Measurements from ENCODE around the gene CCDC18.

The CCDC18 gene
- long read RNA-seq, partial matches to known transcripts, result 12 of 44 reads
- long read RNA-seq, other reads (novel, unspliced or antisense), result 32 of 44 reads

DNA sequence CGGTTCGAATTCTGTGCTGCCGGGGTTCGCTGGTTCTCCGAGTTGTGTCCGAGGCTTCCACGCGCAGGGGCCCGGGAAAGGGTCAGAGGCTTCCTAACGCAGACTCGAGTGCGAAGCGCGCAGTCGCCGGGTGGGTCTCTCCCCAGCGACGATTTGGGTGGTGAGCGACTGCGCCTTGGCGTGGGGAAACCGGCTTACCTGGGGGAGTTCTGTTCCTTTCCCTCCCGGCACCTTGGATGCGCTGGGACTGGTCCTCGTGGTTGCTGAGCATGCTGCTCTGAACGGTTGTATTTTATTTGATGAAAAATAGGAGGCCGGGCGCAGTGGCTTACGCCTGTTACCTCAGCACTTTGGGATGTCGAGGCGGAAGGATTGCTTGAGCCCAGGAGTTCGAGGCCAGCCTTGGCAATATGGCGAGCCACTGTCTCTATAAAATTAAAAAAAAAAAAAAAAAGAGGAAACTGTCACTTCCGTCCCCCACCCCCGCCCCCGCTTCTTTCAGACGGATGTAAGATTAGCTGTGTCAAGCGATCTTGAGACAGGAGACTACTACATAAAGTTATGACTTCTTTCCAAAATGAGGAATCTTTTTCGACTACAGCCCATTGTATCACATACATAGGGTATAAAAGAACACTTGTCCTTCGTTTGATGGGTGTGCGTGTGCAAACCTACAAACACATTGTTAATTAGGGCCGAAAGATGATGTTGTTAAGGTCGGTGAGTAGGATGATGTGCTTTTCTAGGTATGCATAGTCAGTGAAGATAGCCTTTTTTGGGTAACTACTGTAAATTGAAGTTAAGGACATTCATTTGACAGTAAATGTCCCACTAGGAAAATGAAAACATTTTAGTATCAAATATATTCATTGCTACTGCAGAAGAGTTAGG lies at the start of gene CCDC18:
TSS of gene CCDC18 (plus strand) at position 2 of the 891 bp plus-strand sequence. CDS start 2,638 bp downstream, outside the sequence.
- Histone ChIP-seq H3K4me3 (replicated peaks; ENCODE audit: insufficient read depth, low read length) (peak within 1 kb of the TSS; percentile 88), H3K27ac (replicated peaks) (peak within 1 kb of the TSS; percentile 97), H3K27me3 (ENCODE audit: insufficient read depth, poor library complexity, severe bottlenecking) (no peaks in the 10 kb centered on the region)
- TF ChIP-seq SPI1 (IDR thresholded peaks at IDR 0.05; ENCODE audit: borderline replicate concordance, low read depth), result peak; percentile 36; the same call in 1 of the 2 replicates
- TF ChIP-seq, protein P1, sequence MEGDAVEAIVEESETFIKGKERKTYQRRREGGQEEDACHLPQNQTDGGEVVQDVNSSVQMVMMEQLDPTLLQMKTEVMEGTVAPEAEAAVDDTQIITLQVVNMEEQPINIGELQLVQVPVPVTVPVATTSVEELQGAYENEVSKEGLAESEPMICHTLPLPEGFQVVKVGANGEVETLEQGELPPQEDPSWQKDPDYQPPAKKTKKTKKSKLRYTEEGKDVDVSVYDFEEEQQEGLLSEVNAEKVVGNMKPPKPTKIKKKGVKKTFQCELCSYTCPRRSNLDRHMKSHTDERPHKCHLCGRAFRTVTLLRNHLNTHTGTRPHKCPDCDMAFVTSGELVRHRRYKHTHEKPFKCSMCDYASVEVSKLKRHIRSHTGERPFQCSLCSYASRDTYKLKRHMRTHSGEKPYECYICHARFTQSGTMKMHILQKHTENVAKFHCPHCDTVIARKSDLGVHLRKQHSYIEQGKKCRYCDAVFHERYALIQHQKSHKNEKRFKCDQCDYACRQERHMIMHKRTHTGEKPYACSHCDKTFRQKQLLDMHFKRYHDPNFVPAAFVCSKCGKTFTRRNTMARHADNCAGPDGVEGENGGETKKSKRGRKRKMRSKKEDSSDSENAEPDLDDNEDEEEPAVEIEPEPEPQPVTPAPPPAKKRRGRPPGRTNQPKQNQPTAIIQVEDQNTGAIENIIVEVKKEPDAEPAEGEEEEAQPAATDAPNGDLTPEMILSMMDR (IDR thresholded peaks at IDR 0.05; ENCODE audit: insufficient read depth, low read length), result no peak
- TF ChIP-seq, protein P2, sequence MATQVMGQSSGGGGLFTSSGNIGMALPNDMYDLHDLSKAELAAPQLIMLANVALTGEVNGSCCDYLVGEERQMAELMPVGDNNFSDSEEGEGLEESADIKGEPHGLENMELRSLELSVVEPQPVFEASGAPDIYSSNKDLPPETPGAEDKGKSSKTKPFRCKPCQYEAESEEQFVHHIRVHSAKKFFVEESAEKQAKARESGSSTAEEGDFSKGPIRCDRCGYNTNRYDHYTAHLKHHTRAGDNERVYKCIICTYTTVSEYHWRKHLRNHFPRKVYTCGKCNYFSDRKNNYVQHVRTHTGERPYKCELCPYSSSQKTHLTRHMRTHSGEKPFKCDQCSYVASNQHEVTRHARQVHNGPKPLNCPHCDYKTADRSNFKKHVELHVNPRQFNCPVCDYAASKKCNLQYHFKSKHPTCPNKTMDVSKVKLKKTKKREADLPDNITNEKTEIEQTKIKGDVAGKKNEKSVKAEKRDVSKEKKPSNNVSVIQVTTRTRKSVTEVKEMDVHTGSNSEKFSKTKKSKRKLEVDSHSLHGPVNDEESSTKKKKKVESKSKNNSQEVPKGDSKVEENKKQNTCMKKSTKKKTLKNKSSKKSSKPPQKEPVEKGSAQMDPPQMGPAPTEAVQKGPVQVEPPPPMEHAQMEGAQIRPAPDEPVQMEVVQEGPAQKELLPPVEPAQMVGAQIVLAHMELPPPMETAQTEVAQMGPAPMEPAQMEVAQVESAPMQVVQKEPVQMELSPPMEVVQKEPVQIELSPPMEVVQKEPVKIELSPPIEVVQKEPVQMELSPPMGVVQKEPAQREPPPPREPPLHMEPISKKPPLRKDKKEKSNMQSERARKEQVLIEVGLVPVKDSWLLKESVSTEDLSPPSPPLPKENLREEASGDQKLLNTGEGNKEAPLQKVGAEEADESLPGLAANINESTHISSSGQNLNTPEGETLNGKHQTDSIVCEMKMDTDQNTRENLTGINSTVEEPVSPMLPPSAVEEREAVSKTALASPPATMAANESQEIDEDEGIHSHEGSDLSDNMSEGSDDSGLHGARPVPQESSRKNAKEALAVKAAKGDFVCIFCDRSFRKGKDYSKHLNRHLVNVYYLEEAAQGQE (IDR thresholded peaks at IDR 0.05; ENCODE audit: insufficient replicate concordance, low read depth), result peak; percentile 50
- TF ChIP-seq POLR2AphosphoS5 (IDR thresholded peaks at IDR 0.05; ENCODE audit: low read depth), result peak; percentile 72
- DNase-seq (ENCODE audit: low read depth in 1 of 2, low spot score in 1 of 2), result peak in 1 of 2 experiments; percentile 64

DNA sequence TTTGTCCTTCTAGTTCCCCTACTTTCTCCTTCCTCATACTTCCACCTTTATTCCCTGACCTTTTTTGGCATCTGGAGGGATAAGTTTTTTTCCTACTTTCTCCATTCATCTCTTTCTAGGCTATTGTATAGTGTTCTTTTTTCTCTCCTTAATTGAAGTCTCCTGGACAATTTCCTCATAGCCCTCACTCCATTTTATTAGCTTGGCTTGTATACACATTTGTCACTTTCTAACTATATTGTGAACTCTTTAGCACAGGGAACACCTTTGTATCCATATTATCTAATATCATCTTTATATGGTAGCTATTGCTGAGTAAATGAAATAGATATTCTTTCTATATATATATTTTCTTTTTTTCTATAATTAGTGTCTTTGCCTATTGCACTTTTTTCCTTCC lies 47.9 kb upstream of the CCDC18 start:
- Histone ChIP-seq H3K4me3 (replicated peaks; ENCODE audit: insufficient read depth, low read length) (no peak overlapping the region), H3K27ac (replicated peaks) (no peak overlapping the region), H3K27me3 (ENCODE audit: insufficient read depth, poor library complexity, severe bottlenecking) (no peaks in the 10 kb centered on the region)
- DNase-seq (ENCODE audit: low read depth in 1 of 2, low spot score in 1 of 2), result no peak
- TF ChIP-seq, protein P2 (IDR thresholded peaks at IDR 0.05; ENCODE audit: insufficient replicate concordance, low read depth), result no peak
- TF ChIP-seq, protein P1 (IDR thresholded peaks at IDR 0.05; ENCODE audit: insufficient read depth, low read length), result no peak
- TF ChIP-seq POLR2AphosphoS5 (IDR thresholded peaks at IDR 0.05; ENCODE audit: low read depth), result no peak

GRCh38 chr1:93136445-93136844 lies 44.1 kb upstream of the CCDC18 start:
- H3K27me3 ChIP-seq (ENCODE audit: insufficient read depth, poor library complexity, severe bottlenecking), result no peaks in the 10 kb centered on the region
- no peak overlapping the region for H3K4me3 ChIP-seq (replicated peaks; ENCODE audit: insufficient read depth, low read length)
- H3K27ac ChIP-seq (replicated peaks), result no peak overlapping the region
- no peak for DNase-seq (ENCODE audit: low read depth in 1 of 2, low spot score in 1 of 2)
- TF ChIP-seq POLR2AphosphoS5 (IDR thresholded peaks at IDR 0.05; ENCODE audit: low read depth) (no peak), SPI1 (IDR thresholded peaks at IDR 0.05; ENCODE audit: borderline replicate concordance, low read depth) (no peak), GABPA (IDR thresholded peaks at IDR 0.05; ENCODE audit: low read depth) (no peak)
- TF ChIP-seq, protein P2 (IDR thresholded peaks at IDR 0.05; ENCODE audit: insufficient replicate concordance, low read depth), result no peak

Measured in HL-60 (cell line).